Measurements from ENCODE around the gene AK1. TPM values are rescaled to one million over a fixed set of nuclear protein-coding genes. Genes with fewer than 3 reads are reported as not detected.

AK1 gene
- total RNA-seq, 1 experiment from 2014 or later = 34.4 TPM

GRCh38 chr9:127862075-127863011 lies 15.1 kb downstream of the AK1 start:
- DNase-seq (ENCODE audit: low spot score) (no peak), ATAC-seq (no peak)
- peak overlapping the region; percentile 60 for H3K27ac Mint-ChIP-seq
- no peak overlapping the region for H3K4me3 Mint-ChIP-seq
- H3K9me3 Mint-ChIP-seq = no peaks in the 10 kb centered on the region
- no peak for TF ChIP-seq SP1 (CRISPR knock-in tag; conservative IDR thresholded peaks at IDR 0.05)
- H3K4me1 Mint-ChIP-seq = 0 out of 2 replicates have a peak, but pooled peaks cover 2% of the 10 kb centered on the region
- H3K36me3 Mint-ChIP-seq = no peaks in the 10 kb centered on the region
- no peaks in the 10 kb centered on the region for H3K27me3 Mint-ChIP-seq (ENCODE audit: low read depth)
- CTCF ChIA-PET = interaction anchor here (0.8 to 1.2 kb wide), 6 partner anchors 7 to 128 kb away, joined by 3 to 4 read pairs (median 3); partner anchors contain the start of gene CDK9
- POLR2A ChIA-PET = interaction anchor here (0.8 to 1.6 kb wide), 2 partner anchors 8 to 120 kb away, joined by 3 read pairs; partner anchors contain the start of gene ENG

GRCh38 chr9:127860779-127861178 lies 16.7 kb downstream of the AK1 start:
- TF ChIP-seq KAT7 (CRISPR knock-in tag; IDR thresholded peaks at IDR 0.05; ENCODE audit: borderline replicate concordance) = no peak
- no peak for TF ChIP-seq CTCF (IDR thresholded peaks at IDR 0.05)
- TF ChIP-seq CREB1 (CRISPR knock-in tag; IDR thresholded peaks at IDR 0.05) = no peak
- no peak for TF ChIP-seq USF2 (CRISPR knock-in tag; IDR thresholded peaks at IDR 0.05)
- TF ChIP-seq ZNF671 (CRISPR knock-in tag; IDR thresholded peaks at IDR 0.05) = no peak
- TF ChIP-seq ZNF281 (CRISPR knock-in tag; IDR thresholded peaks at IDR 0.05) = no peak
- TF ChIP-seq TCF7 (CRISPR knock-in tag; IDR thresholded peaks at IDR 0.05; ENCODE audit: low read depth) = no peak
- no peak for TF ChIP-seq IRF1 (CRISPR knock-in tag; IDR thresholded peaks at IDR 0.05)
- TF ChIP-seq CREM (CRISPR knock-in tag; IDR thresholded peaks at IDR 0.05) = no peak
- TF ChIP-seq ZNF232 (CRISPR knock-in tag; IDR thresholded peaks at IDR 0.05) = no peak
- CTCF ChIA-PET = interaction anchor here (2.2 kb wide), 1 partner anchor 9 kb away, joined by 16 read pairs; no protein-coding TSS in a partner anchor
- no peaks in the 10 kb centered on the region for H3K36me3 Mint-ChIP-seq
- 0 out of 2 replicates have a peak, but pooled peaks cover 2% of the 10 kb centered on the region for H3K4me1 Mint-ChIP-seq
- H3K27ac Mint-ChIP-seq = no peak overlapping the region; the same call in 1 of the 2 replicates
- H3K9me3 Mint-ChIP-seq = no peaks in the 10 kb centered on the region
- ATAC-seq = no peak
- POLR2A ChIA-PET = no interaction called here
- no peak overlapping the region for H3K4me3 Mint-ChIP-seq
- H3K27me3 Mint-ChIP-seq (ENCODE audit: low read depth) = no peaks in the 10 kb centered on the region
- no peak for DNase-seq (ENCODE audit: low spot score)

- no peak for ATAC-seq
- H3K27ac Mint-ChIP-seq = no peak overlapping the region
- POLR2A ChIA-PET = no interaction called here
- H3K36me3 Mint-ChIP-seq = no peaks in the 10 kb centered on the region
- CTCF ChIA-PET = interaction anchor here (2.2 kb wide), 1 partner anchor 10 kb away, joined by 16 read pairs; no protein-coding TSS in a partner anchor
- no peak for DNase-seq (ENCODE audit: low spot score)
- H3K27me3 Mint-ChIP-seq (ENCODE audit: low read depth) = no peaks in the 10 kb centered on the region
- H3K4me3 Mint-ChIP-seq = no peak overlapping the region
- H3K9me3 Mint-ChIP-seq = no peaks in the 10 kb centered on the region
- 0 out of 2 replicates have a peak, but pooled peaks cover 2% of the 10 kb centered on the region for H3K4me1 Mint-ChIP-seq
- TF ChIP-seq ATF1 (CRISPR knock-in tag; IDR thresholded peaks at IDR 0.05) (no peak), GTF2I (CRISPR knock-in tag; conservative IDR thresholded peaks at IDR 0.05) (no peak), ATF3 (CRISPR knock-in tag; conservative IDR thresholded peaks at IDR 0.05) (no peak), FOXK1 (CRISPR knock-in tag; IDR thresholded peaks at IDR 0.05) (no peak), PRRX2 (CRISPR knock-in tag; IDR thresholded peaks at IDR 0.05) (no peak), ZNF263 (CRISPR knock-in tag; IDR thresholded peaks at IDR 0.05; ENCODE audit: low read depth) (no peak), ZBTB21 (CRISPR knock-in tag; IDR thresholded peaks at IDR 0.05; ENCODE audit: borderline replicate concordance) (no peak), AR (CRISPR knock-in tag; IDR thresholded peaks at IDR 0.05) (no peak), E2F1 (CRISPR knock-in tag; IDR thresholded peaks at IDR 0.05) (no peak)
Measured at GRCh38 chr9:127860260-127860659, 17.2 kb downstream of the AK1 start.
